Osteocyte (in vitro differentiated cells): ENCODE measurements around the gene PDE11A. TPM values are rescaled to one million over a fixed set of nuclear protein-coding genes. Genes with fewer than 3 reads are reported as not detected.
"Not testable (repeated sequence)": the region's sequence is repeated elsewhere in the genome, so short reads cannot be mapped to it uniquely, and the experiment has no call there.

Experiments
- DNase-seq: peaks from one replicate; pipeline ENCODE4 v3.0.0; 2021; ENCODE audit warnings: mixed read lengths; ENCODE audit not compliant: unreplicated experiment; ENCODE audit errors: extremely low spot score
- H3K27ac Mint-ChIP-seq: one replicate; pipeline ENCODE4 v1.8.0; 2021; ENCODE audit warnings: mild to moderate bottlenecking, mixed read lengths; ENCODE audit not compliant: unreplicated experiment
- H3K27me3 Mint-ChIP-seq: one replicate; pipeline ENCODE4 v1.8.0; 2021; ENCODE audit warnings: mixed read lengths; ENCODE audit not compliant: unreplicated experiment
- H3K36me3 Mint-ChIP-seq: one replicate; pipeline ENCODE4 v1.8.0; 2021; ENCODE audit warnings: mixed read lengths; ENCODE audit not compliant: unreplicated experiment
- H3K4me1 Mint-ChIP-seq: one replicate; pipeline ENCODE4 v1.8.0; 2021; ENCODE audit warnings: mixed read lengths; ENCODE audit not compliant: unreplicated experiment
- H3K4me3 Mint-ChIP-seq: one replicate; pipeline ENCODE4 v1.8.0; 2021; ENCODE audit warnings: mild to moderate bottlenecking, moderate library complexity, mixed read lengths; ENCODE audit not compliant: unreplicated experiment
- H3K9me3 Mint-ChIP-seq: one replicate; pipeline ENCODE4 v1.8.0; 2021; ENCODE audit warnings: mixed read lengths; ENCODE audit not compliant: unreplicated experiment
- total RNA-seq: library from RNA; stranded (reverse); gene quantifications from 2 replicates; pipeline ENCODE4 v1.2.1, GENCODE V29; 2021
- TF ChIP-seq, protein P1 (sequence below): fragments of 200-600 bp; sonication (generic); IDR thresholded peaks from 2 replicates; pipeline ENCODE4 v1.5.0; 2021; ENCODE audit warnings: antibody characterized with exemption, mild to moderate bottlenecking, moderate library complexity

Gene PDE11A
- total RNA-seq, 1 donor from 2014 or later: 0.05 TPM

DNA sequence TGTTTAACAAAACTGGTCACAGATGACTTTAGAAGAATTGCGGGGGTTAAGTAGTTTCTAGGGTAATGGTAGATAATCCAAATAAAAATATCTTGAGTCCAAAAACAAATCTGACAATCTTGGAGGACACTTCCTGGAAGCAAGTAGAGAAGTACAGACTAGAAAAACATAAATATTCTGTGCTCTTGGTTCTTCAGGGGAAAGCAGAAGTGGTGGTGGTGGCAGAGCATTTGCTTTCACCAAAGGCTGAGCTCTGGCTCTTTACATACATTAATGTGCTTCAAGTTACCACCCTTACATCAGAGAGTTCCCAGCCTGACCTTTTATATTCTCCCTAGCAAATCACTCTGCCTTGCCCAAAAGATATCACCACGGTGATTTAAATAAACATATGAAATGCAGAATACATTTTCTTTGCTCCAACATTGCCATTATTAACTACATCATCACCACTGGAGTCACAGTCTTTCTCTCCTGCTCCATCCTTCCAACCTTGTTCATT, 15.3 kb downstream of the PDE11A start:
- no peaks in the 10 kb centered on the region for H3K9me3 Mint-ChIP-seq
- no peak overlapping the region for H3K27ac Mint-ChIP-seq
- no peaks in the 10 kb centered on the region for H3K36me3 Mint-ChIP-seq
- no peaks in the 10 kb centered on the region for H3K4me1 Mint-ChIP-seq
- TF ChIP-seq, protein P1, sequence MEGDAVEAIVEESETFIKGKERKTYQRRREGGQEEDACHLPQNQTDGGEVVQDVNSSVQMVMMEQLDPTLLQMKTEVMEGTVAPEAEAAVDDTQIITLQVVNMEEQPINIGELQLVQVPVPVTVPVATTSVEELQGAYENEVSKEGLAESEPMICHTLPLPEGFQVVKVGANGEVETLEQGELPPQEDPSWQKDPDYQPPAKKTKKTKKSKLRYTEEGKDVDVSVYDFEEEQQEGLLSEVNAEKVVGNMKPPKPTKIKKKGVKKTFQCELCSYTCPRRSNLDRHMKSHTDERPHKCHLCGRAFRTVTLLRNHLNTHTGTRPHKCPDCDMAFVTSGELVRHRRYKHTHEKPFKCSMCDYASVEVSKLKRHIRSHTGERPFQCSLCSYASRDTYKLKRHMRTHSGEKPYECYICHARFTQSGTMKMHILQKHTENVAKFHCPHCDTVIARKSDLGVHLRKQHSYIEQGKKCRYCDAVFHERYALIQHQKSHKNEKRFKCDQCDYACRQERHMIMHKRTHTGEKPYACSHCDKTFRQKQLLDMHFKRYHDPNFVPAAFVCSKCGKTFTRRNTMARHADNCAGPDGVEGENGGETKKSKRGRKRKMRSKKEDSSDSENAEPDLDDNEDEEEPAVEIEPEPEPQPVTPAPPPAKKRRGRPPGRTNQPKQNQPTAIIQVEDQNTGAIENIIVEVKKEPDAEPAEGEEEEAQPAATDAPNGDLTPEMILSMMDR: no peak
- no peak overlapping the region for H3K4me3 Mint-ChIP-seq
- DNase-seq: no peak
- H3K27me3 Mint-ChIP-seq: peaks cover 14% of the 10 kb centered on the region

DNA sequence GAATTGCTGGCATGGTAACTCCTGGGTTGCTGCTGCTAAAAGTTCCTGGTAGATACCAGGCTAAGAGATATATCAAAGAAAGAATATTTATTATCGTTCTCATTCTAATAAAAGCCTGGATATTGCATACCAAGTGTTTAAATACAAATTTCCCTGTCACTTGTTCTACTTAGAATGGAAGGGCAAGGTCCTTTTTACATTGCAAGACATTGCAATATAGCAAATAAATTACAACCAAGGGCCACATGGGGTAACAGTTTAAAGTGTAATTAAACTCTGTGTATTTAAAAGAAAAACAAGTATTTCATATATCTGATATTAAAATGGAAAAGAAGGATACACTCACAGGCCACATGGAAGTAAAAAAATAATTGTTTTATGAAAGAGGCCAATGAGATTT, 16.2 kb downstream of the PDE11A start:
- no peak overlapping the region for H3K27ac Mint-ChIP-seq
- H3K36me3 Mint-ChIP-seq: no peaks in the 10 kb centered on the region
- TF ChIP-seq, protein P1: no peak
- H3K4me1 Mint-ChIP-seq: no peaks in the 10 kb centered on the region
- H3K4me3 Mint-ChIP-seq: no peak overlapping the region
- DNase-seq: no peak
- H3K27me3 Mint-ChIP-seq: peaks cover 9% of the 10 kb centered on the region
- H3K9me3 Mint-ChIP-seq: no peaks in the 10 kb centered on the region

DNA sequence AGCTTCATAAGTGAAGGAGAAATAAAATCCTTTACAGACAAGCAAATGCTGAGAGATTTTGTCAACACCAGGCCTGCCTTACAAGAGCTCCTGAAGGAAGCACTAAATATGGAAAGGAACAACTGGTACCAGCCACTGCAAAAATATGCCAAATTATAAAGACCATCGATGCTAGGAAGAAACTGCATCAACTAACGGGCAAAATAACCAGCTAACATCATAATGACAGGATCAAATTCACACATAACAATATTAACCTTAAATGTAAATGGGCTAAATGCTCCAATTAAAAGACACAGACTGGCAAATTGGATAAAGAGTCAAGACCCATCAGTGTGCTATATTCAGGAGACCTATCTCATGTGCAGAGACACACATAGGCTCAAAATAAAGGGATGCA, 21.3 kb downstream of the PDE11A start:
- H3K4me3 Mint-ChIP-seq, H3K4me1 Mint-ChIP-seq, H3K36me3 Mint-ChIP-seq, H3K9me3 Mint-ChIP-seq, H3K27ac Mint-ChIP-seq, DNase-seq, H3K27me3 Mint-ChIP-seq: not testable (repeated sequence)

DNA sequence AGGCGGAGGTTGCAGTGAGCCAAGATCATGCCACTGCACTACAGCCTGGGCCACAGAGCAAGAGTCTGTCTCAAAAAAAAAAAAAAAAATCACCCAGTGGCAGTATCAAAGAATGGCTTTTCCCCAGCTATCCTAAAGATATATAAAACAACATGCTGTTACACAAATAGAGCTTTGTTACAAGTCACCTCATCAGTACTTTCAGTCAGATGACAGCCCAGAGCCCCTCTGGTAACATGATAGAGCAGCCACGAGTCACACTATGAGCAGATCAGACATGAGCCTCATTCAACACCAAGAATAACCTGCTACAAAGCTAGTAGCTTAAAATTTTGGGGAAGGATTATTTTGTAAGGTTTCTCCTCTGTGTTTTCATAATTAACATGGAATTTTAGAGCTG, 25.2 kb downstream of the PDE11A start:
- no peak overlapping the region for H3K27ac Mint-ChIP-seq
- H3K9me3 Mint-ChIP-seq: no peaks in the 10 kb centered on the region
- H3K36me3 Mint-ChIP-seq: no peaks in the 10 kb centered on the region
- DNase-seq: no peak
- no peaks in the 10 kb centered on the region for H3K4me1 Mint-ChIP-seq
- peaks cover 12% of the 10 kb centered on the region for H3K27me3 Mint-ChIP-seq
- no peak overlapping the region for H3K4me3 Mint-ChIP-seq
- TF ChIP-seq, protein P1: no peak

DNA sequence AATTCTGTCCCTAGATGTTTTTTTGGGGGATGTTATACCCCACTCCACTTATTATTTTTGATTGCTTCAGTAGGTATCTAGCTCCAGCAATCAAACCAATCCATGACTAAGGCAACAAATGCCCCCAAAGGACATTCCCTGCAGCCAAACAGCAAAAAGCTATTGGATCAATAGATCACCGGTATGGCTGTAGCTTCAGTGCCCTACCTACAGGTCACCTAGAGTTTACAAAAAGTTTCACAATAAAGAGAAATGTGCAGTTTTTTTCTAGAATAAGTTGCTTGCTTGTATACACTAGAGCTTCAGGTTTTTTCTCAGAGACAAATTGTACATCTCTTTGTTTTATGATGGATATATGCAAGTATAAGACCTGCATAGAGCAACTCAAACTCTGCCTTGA, 27.7 kb downstream of the PDE11A start:
- Mint-ChIP-seq H3K36me3 (no peaks in the 10 kb centered on the region), H3K27me3 (peaks cover 12% of the 10 kb centered on the region), H3K4me1 (no peaks in the 10 kb centered on the region), H3K4me3 (no peak overlapping the region), H3K27ac (no peak overlapping the region), H3K9me3 (no peaks in the 10 kb centered on the region)
- no peak for DNase-seq
- TF ChIP-seq, protein P1: no peak

DNA sequence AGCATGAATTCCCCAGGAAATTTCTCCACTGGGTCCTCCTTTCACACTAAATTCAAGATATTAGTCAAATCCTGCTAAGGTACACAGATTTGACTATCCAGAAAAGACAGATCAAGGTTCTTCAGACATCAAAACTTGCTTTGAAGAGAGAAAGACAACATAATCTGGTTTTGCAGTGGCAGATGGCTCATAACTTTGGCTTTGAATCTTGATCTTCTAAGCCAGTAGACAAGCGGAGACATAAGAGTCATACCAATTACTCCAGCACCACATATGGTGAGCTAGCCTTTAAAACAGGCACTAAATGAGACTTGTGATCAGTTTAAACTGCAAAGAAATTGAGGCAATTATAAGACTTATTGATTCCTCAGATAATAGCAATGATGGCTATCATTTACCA, 29.3 kb downstream of the PDE11A start:
- no peaks in the 10 kb centered on the region for H3K36me3 Mint-ChIP-seq
- no peak overlapping the region for H3K27ac Mint-ChIP-seq
- no peak overlapping the region for H3K4me3 Mint-ChIP-seq
- no peak for DNase-seq
- no peaks in the 10 kb centered on the region for H3K4me1 Mint-ChIP-seq
- TF ChIP-seq, protein P1: no peak
- H3K9me3 Mint-ChIP-seq: no peaks in the 10 kb centered on the region
- H3K27me3 Mint-ChIP-seq: peaks cover 15% of the 10 kb centered on the region

DNA sequence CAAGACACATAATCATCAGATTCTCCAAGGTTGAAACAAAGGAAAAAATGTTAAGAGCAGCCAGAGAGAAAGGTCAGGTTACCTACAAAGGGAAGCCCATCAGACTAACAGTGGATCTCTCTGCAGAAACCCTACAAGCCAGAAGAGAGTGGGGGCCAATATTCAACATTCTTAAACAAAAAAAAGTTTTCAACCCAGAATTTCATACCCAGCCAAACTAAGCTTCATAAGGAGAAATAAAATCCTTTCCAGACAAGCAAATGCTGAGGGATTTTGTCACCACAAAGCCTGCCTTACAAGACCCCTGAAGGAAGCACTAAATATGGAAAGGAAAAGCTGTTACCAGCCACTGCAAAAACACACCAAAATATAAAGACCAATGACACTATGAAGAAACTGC, 39.0 kb downstream of the PDE11A start:
- H3K9me3 Mint-ChIP-seq: peaks cover 26% of the 10 kb centered on the region
- not testable (repeated sequence) for H3K4me3 Mint-ChIP-seq, DNase-seq, H3K36me3 Mint-ChIP-seq, H3K4me1 Mint-ChIP-seq, H3K27ac Mint-ChIP-seq, H3K27me3 Mint-ChIP-seq
